CD4-positive, alpha-beta T cell treated with Interferon gamma for 1 hour (primary cell): ENCODE measurements around the gene TAX1BP1.
"Not testable (repeated sequence)": the region's sequence is repeated elsewhere in the genome, so short reads cannot be mapped to it uniquely, and the experiment has no call there.

Experiments used
- DNase-seq: peaks from one replicate; pipeline ENCODE4 v3.0.0-alpha.2; 2020

TAX1BP1 gene

DNA sequence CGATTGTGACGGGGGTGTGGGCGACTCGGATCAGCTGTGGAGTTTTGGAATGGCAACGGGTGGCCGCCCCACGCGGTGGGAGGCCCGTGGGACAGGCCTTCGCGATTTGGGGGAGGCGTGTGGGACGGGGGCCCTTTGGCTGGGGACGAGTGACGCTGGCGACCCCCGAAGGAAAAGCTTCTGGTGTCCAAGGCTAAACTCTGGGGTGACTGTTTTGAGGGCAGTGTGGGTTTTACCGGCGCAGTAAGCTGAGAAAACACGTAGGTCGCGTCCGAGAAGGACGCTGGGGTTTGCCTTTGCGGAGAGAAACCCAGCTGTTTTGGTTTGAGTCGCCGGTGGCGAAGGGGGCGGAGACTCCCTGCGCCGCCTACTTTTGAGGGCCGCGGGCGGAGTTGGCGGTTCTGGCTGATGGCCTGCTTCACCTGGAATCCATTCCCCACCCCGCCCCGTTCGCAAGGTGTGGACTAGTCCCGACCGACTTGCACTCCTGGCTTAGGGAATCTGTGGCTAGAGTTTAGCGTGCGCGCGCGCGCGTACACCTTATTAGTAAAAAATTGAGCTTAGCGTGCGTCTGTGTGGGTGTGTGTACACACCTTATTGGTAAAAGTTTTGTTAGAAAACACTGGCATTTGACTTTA, 606 bp downstream of the TAX1BP1 start:
- peak; percentile 78 for DNase-seq

DNA sequence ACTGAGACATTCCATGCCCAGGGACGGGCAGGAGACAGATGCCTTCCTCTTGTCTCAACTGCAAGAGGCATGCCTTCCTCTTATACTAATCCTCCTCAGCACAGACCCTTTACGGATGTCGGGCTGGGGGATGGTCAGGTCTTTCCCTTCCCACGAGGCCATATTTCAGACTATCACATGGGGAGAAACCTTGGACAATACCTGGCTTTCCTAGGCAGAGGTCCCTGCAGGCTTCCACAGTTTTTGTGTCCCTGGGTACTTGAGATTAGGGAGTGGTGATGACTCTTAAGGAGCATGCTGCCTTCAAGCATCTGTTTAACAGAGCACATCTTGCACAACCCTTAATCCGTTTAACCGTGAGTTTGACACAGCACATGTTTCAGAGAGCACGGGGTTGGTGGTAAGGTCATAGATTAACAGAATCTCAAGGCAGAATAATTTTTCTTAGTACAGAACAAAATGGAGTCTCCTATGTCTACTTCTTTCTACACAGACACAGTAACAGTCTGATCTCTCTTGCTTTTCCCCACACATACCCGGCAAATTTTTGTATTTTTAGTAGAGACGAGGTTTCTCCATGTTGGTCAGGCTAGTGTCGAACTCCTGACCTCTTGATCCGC, 2.2 kb downstream of the TAX1BP1 start:
- DNase-seq = not testable (repeated sequence)

DNA sequence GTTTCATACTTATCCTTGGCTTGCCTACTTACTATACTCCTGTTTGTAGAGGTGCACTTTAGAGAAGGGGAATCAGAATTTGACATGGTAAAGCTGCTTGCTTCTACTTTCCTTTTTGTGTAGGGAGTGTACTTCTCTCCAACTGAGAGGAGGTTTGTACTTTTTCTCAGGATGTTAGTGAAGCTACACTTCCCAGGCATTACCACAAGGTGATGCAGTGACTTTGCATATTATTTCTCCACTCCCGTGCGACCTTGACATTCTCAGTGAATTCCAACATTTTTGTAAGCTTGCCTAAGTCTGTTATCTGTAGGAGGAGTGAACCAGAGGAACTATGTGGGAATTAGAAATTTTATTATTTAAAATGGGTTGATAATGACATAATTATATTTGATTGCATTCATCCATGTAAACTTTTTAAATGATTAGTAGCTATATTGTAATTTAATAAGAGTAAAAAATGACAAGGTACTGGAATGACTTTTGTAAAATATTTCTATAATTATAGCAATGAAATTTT, 5.2 kb downstream of the TAX1BP1 start:
- DNase-seq = no peak

DNA sequence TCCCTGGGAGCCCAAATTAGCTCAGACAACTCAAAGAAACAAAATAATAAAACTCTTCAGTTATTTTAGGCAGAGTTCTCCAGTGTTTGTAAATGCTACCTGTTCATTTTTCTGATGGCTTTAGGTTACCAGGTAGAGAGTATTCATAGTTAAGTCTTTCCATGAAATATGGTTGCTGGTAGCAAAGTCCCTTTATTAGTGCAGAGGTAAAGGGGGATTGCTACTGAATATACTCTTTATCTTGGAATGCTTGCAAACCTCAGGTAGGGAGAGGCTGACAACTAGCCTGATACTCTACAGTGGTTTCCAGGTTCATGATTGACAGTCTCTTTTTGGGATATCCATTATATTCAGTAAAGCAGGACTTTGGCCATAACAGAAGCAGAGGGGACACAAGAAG, 6.5 kb downstream of the TAX1BP1 start:
- DNase-seq = no peak

DNA sequence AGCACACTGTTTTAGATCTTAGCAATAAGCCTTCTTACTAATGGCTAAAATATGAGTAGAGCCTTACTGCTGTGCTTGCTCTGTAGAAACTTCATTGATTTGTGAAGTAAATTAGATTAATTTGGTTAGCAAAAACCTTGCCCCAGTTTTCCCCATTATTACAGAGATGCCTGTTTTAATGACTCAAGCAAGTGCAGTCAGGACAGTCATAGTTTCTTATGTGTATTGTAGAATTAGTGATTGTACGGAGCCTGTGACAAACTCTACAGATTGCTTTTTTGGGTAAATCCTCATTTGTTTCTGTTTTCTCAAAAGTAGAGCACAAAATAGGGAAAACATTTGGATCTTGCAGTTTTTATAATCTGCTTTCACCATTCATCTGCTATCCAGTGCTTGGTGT, 7.0 kb downstream of the TAX1BP1 start:
- DNase-seq = no peak

DNA sequence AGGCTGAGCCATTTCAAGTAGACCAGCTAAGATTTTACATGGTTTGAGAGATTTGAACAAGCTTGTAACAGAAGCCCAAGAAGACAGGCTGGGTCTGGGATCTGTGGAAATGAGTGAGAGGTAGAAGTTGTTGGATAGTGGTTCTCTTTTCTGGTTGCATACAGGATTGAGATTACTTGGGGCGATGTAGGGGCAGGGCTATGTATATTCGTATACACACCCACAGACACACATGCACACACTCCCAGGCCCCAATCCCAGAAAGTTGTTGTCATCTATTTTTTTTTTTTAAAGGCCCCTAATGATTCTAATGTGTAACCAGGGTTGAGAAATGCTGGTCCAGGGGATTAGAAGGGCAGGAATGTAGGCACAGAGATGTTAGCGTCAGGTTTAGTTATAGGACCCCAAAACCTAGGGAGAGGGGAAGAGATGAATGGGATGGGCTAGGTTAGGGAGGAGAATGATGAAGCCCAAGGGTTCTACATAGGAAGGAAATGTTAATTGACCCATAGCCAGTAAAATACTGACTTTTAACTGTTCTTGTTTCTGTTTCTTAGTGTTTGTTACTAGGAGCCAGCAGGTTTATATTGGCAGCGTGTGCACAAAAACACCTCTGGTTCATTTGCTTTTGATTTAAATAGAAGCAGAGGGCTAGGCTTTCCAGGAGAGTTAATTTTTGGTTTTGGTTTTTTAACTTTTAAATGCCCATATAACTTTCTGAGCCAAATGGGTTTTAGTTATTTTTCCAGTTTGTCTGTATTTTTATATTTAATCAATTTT, 7.8 kb downstream of the TAX1BP1 start:
- DNase-seq = no peak

DNA sequence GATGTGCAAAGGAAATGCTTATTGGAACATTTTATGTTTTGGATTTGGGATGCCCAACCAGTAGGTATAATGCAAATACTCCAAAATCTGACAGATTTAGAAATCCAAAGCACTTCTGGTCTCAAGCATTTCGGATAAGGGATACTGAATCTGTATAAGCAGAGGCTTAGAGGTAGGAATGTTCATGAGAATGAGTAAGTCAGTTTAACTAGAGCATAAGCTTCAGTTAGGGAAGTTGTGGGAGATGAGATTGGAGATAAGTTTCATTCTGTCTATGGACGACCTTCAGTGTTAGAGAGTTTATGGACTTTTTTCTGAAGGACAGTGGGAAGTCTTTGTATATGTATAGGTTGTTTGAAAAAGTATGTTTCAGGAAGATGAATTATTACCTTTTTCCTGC, 10.4 kb downstream of the TAX1BP1 start:
- no peak for DNase-seq

DNA sequence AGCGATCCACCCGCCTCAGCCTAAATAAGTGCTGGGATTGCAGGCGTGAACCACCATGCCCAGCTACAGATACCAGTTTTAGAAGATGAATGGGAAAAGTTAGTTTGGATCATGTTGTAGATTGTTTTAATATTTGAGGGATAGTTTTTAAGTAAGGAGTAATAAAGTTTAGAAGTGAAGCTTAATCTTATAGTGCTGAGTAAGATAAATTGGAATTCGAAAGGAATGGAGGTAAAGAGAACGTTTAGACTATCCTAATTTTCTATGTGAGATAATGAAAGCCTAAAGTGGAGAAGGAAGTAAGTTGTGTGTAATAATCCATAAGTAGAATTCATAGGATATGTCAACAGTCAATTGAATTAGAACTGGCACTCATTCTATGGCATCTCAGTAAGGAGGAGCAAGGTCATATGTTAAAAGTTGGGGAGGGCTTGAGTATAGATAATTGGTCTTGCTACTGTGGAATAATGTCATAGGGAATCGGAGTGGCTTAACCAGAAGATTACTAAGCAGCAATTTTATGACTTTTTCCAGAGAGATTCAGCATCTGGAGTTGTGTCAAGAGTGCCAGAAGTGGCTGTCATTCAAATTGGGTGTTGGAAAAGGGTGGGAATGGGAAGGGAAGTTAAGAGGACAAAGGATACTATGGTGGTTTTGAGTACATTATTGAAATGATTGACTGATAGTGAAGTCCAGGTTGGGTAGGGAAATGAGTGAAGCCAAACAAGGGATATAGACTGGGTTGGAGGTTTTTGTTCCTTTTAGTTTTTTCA, 12.1 kb downstream of the TAX1BP1 start:
- no peak for DNase-seq

DNA sequence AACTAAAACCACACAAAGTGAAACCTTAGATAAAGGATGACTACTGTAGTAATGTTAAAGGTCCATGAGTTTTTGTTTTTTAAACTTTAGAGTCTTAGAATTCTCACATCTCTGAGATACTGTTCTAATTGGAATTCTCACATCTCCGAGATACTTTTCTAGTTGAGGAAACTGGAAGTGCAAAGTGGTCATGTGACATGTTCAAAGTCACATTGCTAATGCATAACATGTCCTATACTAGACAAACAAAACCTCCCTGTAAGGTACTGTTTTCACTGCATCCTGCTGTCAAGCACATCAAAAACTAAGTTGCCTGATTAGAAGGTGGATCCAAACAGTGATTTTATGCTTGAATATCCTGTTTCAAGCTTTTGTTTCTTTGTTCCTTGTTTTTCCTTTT, 13.9 kb downstream of the TAX1BP1 start:
- DNase-seq = no peak

DNA sequence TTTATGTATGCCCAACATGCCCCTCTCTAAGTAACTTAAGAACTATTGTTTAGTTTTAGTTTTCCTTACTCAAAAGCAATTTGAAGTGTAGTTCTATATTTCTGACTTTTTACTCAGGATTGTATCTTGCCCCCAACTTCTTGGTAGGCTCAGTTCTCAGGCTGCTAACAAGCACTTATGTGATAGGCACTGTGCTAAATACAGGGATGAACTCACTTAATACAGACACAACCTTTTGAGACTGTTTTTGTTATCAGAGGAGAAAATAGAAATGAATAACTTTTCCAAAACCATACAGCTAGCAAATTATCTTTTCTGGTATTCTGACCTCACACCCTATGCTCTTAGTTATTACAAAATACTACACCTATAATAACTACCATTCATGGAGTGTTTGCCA, 16.3 kb downstream of the TAX1BP1 start:
- DNase-seq = no peak

DNA sequence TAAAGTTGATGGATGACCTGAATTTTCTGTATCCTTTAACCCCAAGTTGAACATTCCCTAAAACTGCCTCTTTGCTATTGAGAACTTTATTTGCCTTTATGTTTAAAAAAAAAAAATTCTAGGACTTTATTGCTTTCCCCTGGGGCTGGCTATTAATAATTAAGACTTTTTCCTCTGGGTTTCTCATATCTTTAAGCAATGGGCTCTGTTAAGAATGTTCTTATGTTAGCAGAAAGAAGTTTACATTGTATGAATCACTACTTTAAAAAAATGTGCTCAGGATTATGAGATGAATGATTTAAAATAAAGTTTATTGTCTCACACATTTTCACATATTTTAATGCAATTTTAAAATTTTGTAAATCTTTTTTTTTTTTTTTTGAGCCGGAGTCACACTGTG, 19.5 kb downstream of the TAX1BP1 start:
- no peak for DNase-seq

DNA sequence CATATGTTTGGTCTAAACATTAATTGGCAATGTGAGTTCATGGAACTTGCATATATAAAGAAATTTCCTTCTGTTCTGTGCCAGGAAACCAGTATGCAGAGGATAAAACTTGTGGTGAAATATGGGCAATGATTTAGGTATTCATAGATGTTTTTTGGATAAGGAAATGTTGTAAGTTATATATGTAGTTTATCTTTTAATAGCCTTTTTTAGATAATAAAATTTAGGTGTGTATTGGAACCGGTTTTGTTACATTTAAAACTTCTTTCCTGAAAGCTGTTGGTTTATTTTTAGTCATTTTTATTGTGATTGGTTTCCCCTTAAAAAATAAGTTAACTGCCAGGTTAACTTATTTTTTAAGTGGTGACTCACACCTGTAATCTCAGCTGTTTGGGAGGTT, 22.1 kb downstream of the TAX1BP1 start:
- DNase-seq = no peak

DNA sequence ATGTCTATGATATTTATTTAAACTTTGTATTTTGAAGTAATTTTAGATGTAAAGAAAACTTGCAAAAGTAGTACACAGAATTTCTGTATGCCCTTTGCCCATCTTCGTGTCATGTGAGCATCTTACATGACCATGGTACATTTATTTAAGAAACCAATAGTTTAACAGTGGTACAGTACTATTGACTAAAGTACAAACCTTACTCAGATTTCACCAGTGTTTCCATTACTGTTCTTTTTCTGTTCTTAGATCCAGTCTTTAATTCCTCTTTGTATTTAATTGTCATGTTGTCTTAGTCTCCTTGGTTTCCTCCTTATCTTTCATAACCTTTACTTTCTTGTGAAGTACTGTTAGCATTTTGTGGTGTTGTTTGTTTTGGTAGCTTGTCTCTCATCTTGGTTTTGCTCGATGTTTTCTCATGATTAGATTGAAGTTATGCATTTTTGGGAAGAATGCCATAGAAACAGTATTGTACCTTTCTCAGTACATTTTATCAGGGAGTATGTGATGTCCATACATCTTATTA, 24.1 kb downstream of the TAX1BP1 start:
- no peak for DNase-seq

DNA sequence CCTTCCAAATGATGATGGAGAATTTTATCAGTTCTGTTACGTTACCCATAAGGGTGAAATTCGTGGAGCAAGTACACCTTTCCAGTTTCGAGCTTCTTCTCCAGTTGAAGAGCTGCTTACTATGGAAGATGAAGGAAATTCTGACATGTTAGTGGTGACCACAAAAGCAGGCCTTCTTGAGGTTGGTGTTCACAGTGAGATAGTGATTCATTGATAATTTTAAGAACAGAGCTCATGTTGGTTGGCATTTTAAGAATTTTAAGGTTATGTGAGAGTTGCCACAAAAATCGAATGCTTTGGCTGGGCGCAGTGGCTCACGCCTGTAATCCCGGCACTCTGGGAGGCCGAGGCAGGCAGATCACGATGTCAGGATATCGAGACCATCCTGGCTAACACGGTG, 25.9 kb downstream of the TAX1BP1 start:
- no peak for DNase-seq

DNA sequence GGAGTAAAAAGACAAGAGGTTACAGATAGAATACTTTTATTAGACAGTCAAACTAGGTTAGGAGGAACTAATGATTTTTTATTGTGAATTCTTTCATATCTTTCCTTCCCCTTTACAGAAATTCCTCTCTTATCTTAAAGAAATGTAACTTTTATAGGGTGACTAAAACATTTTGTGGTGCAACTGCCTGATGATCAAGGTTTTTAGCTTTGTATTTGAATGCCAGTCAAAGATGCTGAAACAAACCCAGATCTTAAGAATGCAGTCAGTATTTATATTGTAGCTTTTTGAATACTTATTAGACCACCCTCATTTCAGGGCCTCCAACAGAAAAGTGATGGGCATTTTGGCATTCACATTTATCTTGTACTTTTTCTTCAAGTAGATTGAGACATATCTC, 27.4 kb downstream of the TAX1BP1 start:
- DNase-seq = no peak

DNA sequence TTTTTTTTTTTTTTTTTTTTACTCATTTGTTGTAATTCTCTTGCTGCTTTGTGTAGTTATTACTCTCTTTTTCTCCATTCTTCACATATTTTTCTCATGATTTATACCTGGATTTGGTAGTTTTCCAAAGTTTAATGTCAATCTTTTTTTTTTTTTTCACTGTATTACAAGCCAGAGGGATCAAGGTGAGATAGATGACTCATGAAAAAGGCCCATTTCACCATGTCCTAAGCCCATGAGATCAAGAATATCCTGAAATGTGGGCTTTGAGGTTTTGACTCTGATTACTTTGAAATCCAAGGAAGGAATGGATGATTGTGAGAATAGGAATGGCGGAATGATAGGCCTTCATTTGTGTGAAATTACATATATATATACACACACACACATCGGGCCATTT, 31.1 kb downstream of the TAX1BP1 start:
- DNase-seq = no peak

DNA sequence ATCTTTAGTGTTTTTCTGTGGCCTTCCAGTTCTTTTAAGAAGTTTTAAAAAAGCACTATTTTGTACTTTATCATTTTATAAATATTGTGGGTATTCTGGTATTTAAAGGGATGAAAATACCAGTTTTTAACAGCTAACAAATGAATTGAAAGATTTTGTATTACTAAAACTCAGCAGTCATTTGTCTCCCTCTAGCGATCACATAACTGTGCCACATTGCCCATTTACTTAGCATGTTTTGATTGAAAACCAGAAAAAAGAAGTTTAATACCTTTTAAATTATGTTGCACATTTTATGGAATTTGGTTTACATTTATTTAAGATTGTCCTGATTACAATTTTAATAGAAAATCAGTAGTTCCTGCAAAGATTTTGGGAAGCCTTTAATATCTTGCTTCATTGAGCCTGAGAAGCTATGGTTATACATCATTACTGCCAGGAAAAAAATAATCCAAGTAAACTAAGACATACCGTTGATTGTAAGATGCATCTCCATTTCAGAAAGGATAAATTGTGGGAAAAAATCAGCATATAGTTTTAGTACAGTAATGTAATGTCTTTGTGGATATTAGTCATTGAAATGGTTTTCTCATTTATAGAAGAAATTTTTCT, 34.9 kb downstream of the TAX1BP1 start:
- DNase-seq = no peak

DNA sequence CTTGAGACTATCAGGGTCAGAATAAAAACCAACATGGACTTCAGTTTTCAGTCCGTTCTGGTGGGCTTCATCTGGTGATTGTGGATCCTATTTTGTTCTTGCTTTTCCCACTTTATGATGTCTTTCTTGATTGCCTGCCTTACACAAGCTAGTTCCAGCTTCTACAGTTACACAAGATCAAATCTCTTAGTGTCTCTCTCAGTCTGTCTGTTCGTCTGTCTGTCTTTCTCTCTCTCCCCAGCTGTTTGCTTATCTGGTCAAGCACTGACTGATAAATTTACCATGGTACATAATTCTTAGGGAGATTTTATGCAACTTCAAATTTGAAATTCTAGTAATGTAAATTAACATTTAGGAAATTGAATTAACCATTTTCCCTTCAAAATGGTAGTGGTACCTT, 35.8 kb downstream of the TAX1BP1 start:
- DNase-seq = no peak

DNA sequence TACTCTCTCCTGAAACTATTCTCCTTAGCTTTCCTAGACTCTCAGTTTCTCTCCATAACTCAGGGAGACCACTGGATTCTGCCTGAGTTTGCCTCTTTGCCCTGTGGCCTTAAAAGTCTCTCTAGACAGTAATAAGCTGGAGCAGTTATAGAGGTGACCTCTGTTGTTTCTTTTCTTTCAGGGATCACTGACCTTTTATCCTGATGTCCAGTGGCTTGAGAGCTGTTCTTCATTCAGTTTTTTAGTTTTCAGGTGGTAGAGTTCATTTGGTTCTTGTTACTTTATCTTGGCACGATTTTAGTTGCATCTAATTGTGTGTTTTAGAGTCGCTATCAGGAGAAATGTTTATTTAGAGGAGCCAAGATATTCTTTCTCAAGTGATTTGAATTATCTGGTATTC, 37.7 kb downstream of the TAX1BP1 start:
- no peak for DNase-seq

DNA sequence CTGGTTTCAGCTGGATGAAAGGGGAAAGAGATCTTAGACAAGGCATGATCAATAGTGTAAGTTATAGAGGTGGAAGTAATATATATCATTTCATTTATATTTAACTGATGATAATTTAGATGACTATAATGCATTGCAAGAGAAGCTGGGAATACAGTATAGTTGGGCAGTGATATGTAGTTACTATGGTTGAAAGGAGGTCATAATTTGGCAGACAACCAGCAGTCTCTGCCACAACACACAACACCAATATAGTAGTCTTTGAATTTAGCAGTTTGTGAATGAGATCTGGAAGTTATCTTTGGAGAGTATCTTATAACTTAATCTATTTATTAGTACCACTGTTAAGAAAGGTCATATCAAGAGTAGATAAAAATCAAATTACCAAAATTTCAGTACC, 39.9 kb downstream of the TAX1BP1 start:
- DNase-seq = no peak

DNA sequence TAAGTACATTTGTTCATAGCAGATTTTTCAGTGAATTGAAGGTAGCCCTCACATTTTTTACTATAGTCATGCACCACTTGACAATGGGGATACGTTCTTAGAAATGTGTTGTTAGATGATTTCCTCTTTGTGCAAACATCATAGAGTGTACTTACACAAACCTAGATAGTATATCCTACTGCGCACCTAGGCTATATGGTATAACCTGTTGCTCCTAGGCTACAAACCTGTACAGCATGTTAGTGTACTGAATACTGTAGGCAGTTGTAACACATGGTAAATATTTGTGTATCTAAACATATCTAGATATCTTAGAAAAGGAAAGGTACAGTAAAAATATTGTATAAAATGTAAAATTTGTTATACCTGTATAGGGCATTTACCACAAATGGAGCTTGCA, 41.2 kb downstream of the TAX1BP1 start:
- no peak for DNase-seq

DNA sequence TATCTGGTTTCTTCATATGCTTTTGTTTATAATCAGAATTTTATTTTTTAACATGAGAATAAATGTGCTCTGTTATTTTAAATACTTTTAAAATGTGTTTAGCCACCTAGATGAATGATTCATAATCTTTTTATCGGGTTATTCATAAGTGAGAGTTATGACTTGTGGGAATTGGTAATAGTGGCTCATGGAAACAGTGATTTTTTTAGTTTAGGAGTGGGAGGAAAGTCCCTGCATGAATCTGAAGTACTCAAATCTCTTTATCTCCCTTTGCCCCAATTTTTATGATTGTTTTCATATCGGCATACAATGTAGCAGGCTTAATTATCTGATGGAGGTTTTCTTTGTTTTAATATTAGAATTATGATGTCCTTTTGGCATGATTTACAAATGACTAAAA, 42.9 kb downstream of the TAX1BP1 start:
- no peak for DNase-seq
